Stimulated activated naive B cell treated with anti-CD40 and anti-IgM and Interleukin-4, amounts not matched to agents 10 μg/mL and 1 μg/mL and 100 μg/mL, for 72 hours (primary cell): ENCODE results near the gene NEURL2.
"Not testable (repeated sequence)": the region's sequence is repeated elsewhere in the genome, so short reads cannot be mapped to it uniquely, and the experiment has no call there.

Experiments used
- ATAC-seq, 2 donors: fragments of 150-1000 bp; cut with Tn5 transposase; replicated peaks; 2 replicates each; pipeline ENCODE4 v1.10.0; 2021; ENCODE audit warnings: moderate library complexity in 1 of 2
- DNase-seq: peaks from one replicate; pipeline ENCODE4 v3.0.0; 2021
- H3K27ac Mint-ChIP-seq: one replicate; pipeline ENCODE4 v1.8.0; 2022; ENCODE audit warnings: mild to moderate bottlenecking, mixed read lengths
- H3K27me3 Mint-ChIP-seq, 2 donors: one replicate each; pipeline ENCODE4 v1.8.0; 2022; ENCODE audit warnings: mixed read lengths in 2 of 2
- H3K36me3 Mint-ChIP-seq, 2 donors: one replicate each; pipeline ENCODE4 v1.8.0; 2022; ENCODE audit warnings: mixed read lengths in 2 of 2, mild to moderate bottlenecking in 1 of 2
- H3K4me1 Mint-ChIP-seq, 2 donors: one replicate each; pipeline ENCODE4 v1.8.0; 2022; ENCODE audit warnings: mixed read lengths in 2 of 2, mild to moderate bottlenecking in 1 of 2
- H3K4me3 Mint-ChIP-seq, 2 donors: one replicate each; pipeline ENCODE4 v1.8.0; 2022; ENCODE audit warnings: mild to moderate bottlenecking in 2 of 2, mixed read lengths in 2 of 2, moderate library complexity in 1 of 2
- H3K9me3 Mint-ChIP-seq, 2 donors: one replicate each; pipeline ENCODE4 v1.8.0; 2022; ENCODE audit warnings: mixed read lengths in 2 of 2, mild to moderate bottlenecking in 1 of 2

The NEURL2 gene

GRCh38 chr20:45911486-45912343 is 20.7 kb upstream of the NEURL2 start, which contains the start of gene PLTP:
PLTP (minus strand) TSS chr20:45912155; CDS start chr20:45911452, 703 bp downstream.
- ATAC-seq (peak in 1 of 2 donors; percentile 14), DNase-seq (peak; percentile 34)
- H3K4me1 Mint-ChIP-seq: peaks cover 20 to 33% of the 10 kb centered on the region in 2 donors
- peaks cover 0 to 5% of the 10 kb centered on the region in 2 donors for H3K27me3 Mint-ChIP-seq
- H3K27ac Mint-ChIP-seq: peak within 1 kb of the TSS; percentile 84
- peaks cover 0 to 20% of the 10 kb centered on the region in 2 donors for H3K36me3 Mint-ChIP-seq
- no peaks in the 10 kb centered on the region for H3K9me3 Mint-ChIP-seq
- H3K4me3 Mint-ChIP-seq: peak within 1 kb of the TSS; percentile 78 to 81

GRCh38 chr20:45910670-45911485 is 19.9 kb upstream of the NEURL2 start:
- ATAC-seq: peak; percentile 89 to 94
- H3K27ac Mint-ChIP-seq: peak overlapping the region; percentile 78
- peak overlapping the region; percentile 78 to 81 for H3K4me3 Mint-ChIP-seq
- peaks cover 0 to 24% of the 10 kb centered on the region in 2 donors for H3K36me3 Mint-ChIP-seq
- no peaks in the 10 kb centered on the region for H3K27me3 Mint-ChIP-seq
- peak; percentile 97 for DNase-seq
- no peaks in the 10 kb centered on the region for H3K9me3 Mint-ChIP-seq
- peaks cover 20 to 33% of the 10 kb centered on the region in 2 donors for H3K4me1 Mint-ChIP-seq

- H3K27me3 Mint-ChIP-seq: no peaks in the 10 kb centered on the region
- H3K36me3 Mint-ChIP-seq: peaks cover 2 to 29% of the 10 kb centered on the region in 2 donors
- H3K4me3 Mint-ChIP-seq: peak overlapping the region; percentile 78 to 81
- H3K4me1 Mint-ChIP-seq: peaks cover 20 to 33% of the 10 kb centered on the region in 2 donors
- no peak for ATAC-seq
- H3K9me3 Mint-ChIP-seq: no peaks in the 10 kb centered on the region
- peak overlapping the region; percentile 78 for H3K27ac Mint-ChIP-seq
- no peak for DNase-seq
Observed at GRCh38 chr20:45909817-45910669, 19.0 kb upstream of the NEURL2 start.

GRCh38 chr20:45909336-45909808 is 18.4 kb upstream of the NEURL2 start:
- H3K27me3 Mint-ChIP-seq: no peaks in the 10 kb centered on the region
- no peak overlapping the region for H3K27ac Mint-ChIP-seq
- peaks cover 2 to 35% of the 10 kb centered on the region in 2 donors for H3K36me3 Mint-ChIP-seq
- H3K4me1 Mint-ChIP-seq: peaks cover 18 to 28% of the 10 kb centered on the region in 2 donors
- DNase-seq: no peak
- H3K9me3 Mint-ChIP-seq: no peaks in the 10 kb centered on the region
- H3K4me3 Mint-ChIP-seq: no peak overlapping the region
- ATAC-seq: no peak

GRCh38 chr20:45908084-45908483 is 17.1 kb upstream of the NEURL2 start:
- Mint-ChIP-seq H3K27ac (no peak overlapping the region), H3K4me1 (peaks cover 18 to 26% of the 10 kb centered on the region in 2 donors), H3K36me3 (peaks cover 2 to 38% of the 10 kb centered on the region in 2 donors), H3K4me3 (no peak overlapping the region), H3K9me3 (no peaks in the 10 kb centered on the region), H3K27me3 (no peaks in the 10 kb centered on the region)
- DNase-seq (no peak), ATAC-seq (no peak)

GRCh38 chr20:45907219-45907948 is 16.4 kb upstream of the NEURL2 start:
- ATAC-seq: no peak
- H3K27me3 Mint-ChIP-seq: no peaks in the 10 kb centered on the region
- no peak overlapping the region for H3K4me3 Mint-ChIP-seq
- no peaks in the 10 kb centered on the region for H3K9me3 Mint-ChIP-seq
- H3K4me1 Mint-ChIP-seq: peaks cover 18 to 31% of the 10 kb centered on the region in 2 donors
- no peak for DNase-seq
- peak overlapping the region; percentile 20 for H3K27ac Mint-ChIP-seq
- H3K36me3 Mint-ChIP-seq: peaks cover 2 to 38% of the 10 kb centered on the region in 2 donors

GRCh38 chr20:45905505-45906079 is 14.6 kb upstream of the NEURL2 start:
- Mint-ChIP-seq H3K4me1 (peaks cover 10 to 14% of the 10 kb centered on the region in 2 donors), H3K9me3 (no peaks in the 10 kb centered on the region), H3K27me3 (no peaks in the 10 kb centered on the region), H3K36me3 (peaks cover 2 to 36% of the 10 kb centered on the region in 2 donors), H3K27ac (no peak overlapping the region), H3K4me3 (no peak overlapping the region)
- ATAC-seq: no peak
- DNase-seq: no peak

- ATAC-seq: no peak
Observed at GRCh38 chr20:45904583-45905504, 13.8 kb upstream of the NEURL2 start.

GRCh38 chr20:45902199-45902701 is 11.2 kb upstream of the NEURL2 start:
- H3K4me3 Mint-ChIP-seq: no peak overlapping the region
- ATAC-seq (no peak), DNase-seq (no peak)
- H3K9me3 Mint-ChIP-seq: no peaks in the 10 kb centered on the region
- peaks cover 2 to 11% of the 10 kb centered on the region in 2 donors for H3K4me1 Mint-ChIP-seq
- no peak overlapping the region for H3K27ac Mint-ChIP-seq
- H3K27me3 Mint-ChIP-seq: no peaks in the 10 kb centered on the region
- peaks cover 10 to 39% of the 10 kb centered on the region in 2 donors for H3K36me3 Mint-ChIP-seq

More at GRCh38 chr20:45904583-45905504, 13.8 kb upstream of the NEURL2 start:
- Mint-ChIP-seq H3K9me3 (no peaks in the 10 kb centered on the region), H3K4me3 (no peak overlapping the region), H3K4me1 (peaks cover 9 to 11% of the 10 kb centered on the region in 2 donors), H3K36me3 (peaks cover 2 to 34% of the 10 kb centered on the region in 2 donors), H3K27me3 (no peaks in the 10 kb centered on the region), H3K27ac (peak overlapping the region; percentile 31)
- DNase-seq: no peak

GRCh38 chr20:45901332-45901731 is 10.3 kb upstream of the NEURL2 start:
- not testable (repeated sequence) for H3K9me3 Mint-ChIP-seq, ATAC-seq, DNase-seq, H3K4me3 Mint-ChIP-seq, H3K27ac Mint-ChIP-seq, H3K27me3 Mint-ChIP-seq
- peaks cover 2 to 11% of the 10 kb centered on the region in 2 donors for H3K4me1 Mint-ChIP-seq
- peaks cover 17 to 43% of the 10 kb centered on the region in 2 donors for H3K36me3 Mint-ChIP-seq

GRCh38 chr20:45899046-45899835 is 8.2 kb upstream of the NEURL2 start:
- Mint-ChIP-seq H3K36me3 (peaks cover 26 to 38% of the 10 kb centered on the region in 2 donors), H3K4me1 (peaks cover 2 to 11% of the 10 kb centered on the region in 2 donors), H3K4me3 (no peak overlapping the region), H3K9me3 (no peaks in the 10 kb centered on the region), H3K27me3 (no peaks in the 10 kb centered on the region), H3K27ac (no peak overlapping the region)
- ATAC-seq (no peak), DNase-seq (no peak)
